Measurements from ENCODE around the gene UQCC5. TPM values are rescaled to one million over a fixed set of nuclear protein-coding genes. Genes with fewer than 3 reads are reported as not detected.

UQCC5 gene, protein sequence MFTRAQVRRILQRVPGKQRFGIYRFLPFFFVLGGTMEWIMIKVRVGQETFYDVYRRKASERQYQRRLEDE
- total RNA-seq: 1 to 10 TPM; 7.4 to 8.9 TPM

- ATAC-seq (replicated peaks in 1 of 2) (peak; percentile 89 to 90), DNase-seq (peak; percentile 98 to 99)
- H3K27me3 Mint-ChIP-seq (ENCODE audit: low read depth): no peaks in the 10 kb centered on the region
- H3K4me1 Mint-ChIP-seq (ENCODE audit: low read depth): peaks cover 47% of the 10 kb centered on the region
- H3K4me3 Mint-ChIP-seq: peak within 1 kb of the TSS; percentile 96 to 99
- peak within 1 kb of the TSS; percentile 94 for H3K27ac Mint-ChIP-seq
- H3K9me3 Mint-ChIP-seq: peaks cover 0 to 3% of the 10 kb centered on the region in 2 donors
- peaks cover 8 to 9% of the 10 kb centered on the region in 2 donors for H3K36me3 Mint-ChIP-seq (ENCODE audit: insufficient read depth in 2 of 2)
Measured at GRCh38 chr3:52536369-52537164, at the start of gene UQCC5. Gene UQCC5, plus strand, starts transcription at chr3:52536605. Its CDS starts 151 bp downstream, at chr3:52536756.

GRCh38 chr3:52487050-52487787 is 49.2 kb upstream of the UQCC5 start:
- ATAC-seq (replicated peaks in 1 of 2): no peak
- Mint-ChIP-seq H3K36me3 (ENCODE audit: insufficient read depth in 2 of 2) (no peaks in the 10 kb centered on the region), H3K4me3 (no peak overlapping the region), H3K4me1 (ENCODE audit: low read depth) (no peaks in the 10 kb centered on the region), H3K9me3 (no peaks in the 10 kb centered on the region), H3K27me3 (ENCODE audit: low read depth) (no peaks in the 10 kb centered on the region), H3K27ac (no peak overlapping the region)
- no peak for DNase-seq

- no peak overlapping the region for H3K4me3 Mint-ChIP-seq
- H3K27ac Mint-ChIP-seq: no peak overlapping the region
- no peaks in the 10 kb centered on the region for H3K4me1 Mint-ChIP-seq (ENCODE audit: low read depth)
Measured at GRCh38 chr3:52487788-52488691, 48.4 kb upstream of the UQCC5 start.

DNA sequence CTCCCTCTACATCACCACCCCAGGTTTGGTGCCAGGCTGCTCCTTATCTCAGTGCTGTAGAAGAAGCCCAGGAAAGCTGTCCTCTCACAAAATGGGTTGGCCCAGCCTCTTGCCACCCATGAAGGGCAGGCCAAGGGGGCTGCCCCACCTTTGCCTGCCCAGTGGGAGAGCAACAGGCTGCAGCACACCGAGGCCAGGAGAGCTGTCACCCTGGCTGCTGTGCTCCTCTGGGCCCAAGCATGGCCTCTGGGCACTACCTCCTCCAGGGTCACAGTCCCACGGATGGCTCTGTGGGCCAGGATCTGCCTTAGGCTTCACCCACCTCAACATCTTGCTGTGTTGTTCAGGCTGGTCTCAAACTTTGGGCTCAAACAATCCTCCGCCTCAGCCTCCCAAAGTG is 47.7 kb upstream of the UQCC5 start:
- H3K4me3 Mint-ChIP-seq: no peak overlapping the region
- H3K9me3 Mint-ChIP-seq: no peaks in the 10 kb centered on the region
- no peaks in the 10 kb centered on the region for H3K36me3 Mint-ChIP-seq (ENCODE audit: insufficient read depth in 2 of 2)
- DNase-seq (no peak), ATAC-seq (replicated peaks in 1 of 2) (no peak)
- no peaks in the 10 kb centered on the region for H3K27me3 Mint-ChIP-seq (ENCODE audit: low read depth)
- H3K27ac Mint-ChIP-seq: no peak overlapping the region
- H3K4me1 Mint-ChIP-seq (ENCODE audit: low read depth): no peaks in the 10 kb centered on the region

More at GRCh38 chr3:52487788-52488691, 48.4 kb upstream of the UQCC5 start:
- DNase-seq (no peak), ATAC-seq (replicated peaks in 1 of 2) (no peak)
- no peaks in the 10 kb centered on the region for H3K27me3 Mint-ChIP-seq (ENCODE audit: low read depth)
- H3K36me3 Mint-ChIP-seq (ENCODE audit: insufficient read depth in 2 of 2): no peaks in the 10 kb centered on the region
- no peaks in the 10 kb centered on the region for H3K9me3 Mint-ChIP-seq

GRCh38 chr3:52489453-52489852 is 47.0 kb upstream of the UQCC5 start:
- H3K27me3 Mint-ChIP-seq (ENCODE audit: low read depth): no peaks in the 10 kb centered on the region
- H3K4me1 Mint-ChIP-seq (ENCODE audit: low read depth): peaks cover 2% of the 10 kb centered on the region
- H3K4me3 Mint-ChIP-seq: no peak overlapping the region
- no peak overlapping the region for H3K27ac Mint-ChIP-seq
- DNase-seq (no peak), ATAC-seq (replicated peaks in 1 of 2) (no peak)
- H3K9me3 Mint-ChIP-seq: no peaks in the 10 kb centered on the region
- no peaks in the 10 kb centered on the region for H3K36me3 Mint-ChIP-seq (ENCODE audit: insufficient read depth in 2 of 2)

GRCh38 chr3:52490035-52490938 is 46.1 kb upstream of the UQCC5 start:
- Mint-ChIP-seq H3K4me3 (no peak overlapping the region), H3K36me3 (ENCODE audit: insufficient read depth in 2 of 2) (no peaks in the 10 kb centered on the region), H3K27ac (no peak overlapping the region), H3K9me3 (no peaks in the 10 kb centered on the region), H3K4me1 (ENCODE audit: low read depth) (peaks cover 5% of the 10 kb centered on the region), H3K27me3 (ENCODE audit: low read depth) (no peaks in the 10 kb centered on the region)
- DNase-seq (no peak), ATAC-seq (replicated peaks in 1 of 2) (no peak)

- Mint-ChIP-seq H3K9me3 (no peaks in the 10 kb centered on the region), H3K27ac (no peak overlapping the region), H3K36me3 (ENCODE audit: insufficient read depth in 2 of 2) (no peaks in the 10 kb centered on the region), H3K27me3 (ENCODE audit: low read depth) (no peaks in the 10 kb centered on the region), H3K4me3 (no peak overlapping the region), H3K4me1 (ENCODE audit: low read depth) (peaks cover 5% of the 10 kb centered on the region)
- ATAC-seq (replicated peaks in 1 of 2): no peak
- DNase-seq: no peak
Measured at GRCh38 chr3:52490939-52491526, 45.4 kb upstream of the UQCC5 start.

- Mint-ChIP-seq H3K4me3 (no peak overlapping the region), H3K4me1 (ENCODE audit: low read depth) (peaks cover 5% of the 10 kb centered on the region), H3K27ac (no peak overlapping the region), H3K36me3 (ENCODE audit: insufficient read depth in 2 of 2) (no peaks in the 10 kb centered on the region), H3K27me3 (ENCODE audit: low read depth) (no peaks in the 10 kb centered on the region), H3K9me3 (no peaks in the 10 kb centered on the region)
- no peak for ATAC-seq (replicated peaks in 1 of 2)
- DNase-seq: no peak
Measured at GRCh38 chr3:52492059-52492458, 44.3 kb upstream of the UQCC5 start.

- ATAC-seq (replicated peaks in 1 of 2): no peak
- Mint-ChIP-seq H3K27ac (no peak overlapping the region), H3K9me3 (no peaks in the 10 kb centered on the region), H3K36me3 (ENCODE audit: insufficient read depth in 2 of 2) (no peaks in the 10 kb centered on the region), H3K4me1 (ENCODE audit: low read depth) (peaks cover 5% of the 10 kb centered on the region), H3K4me3 (no peak overlapping the region), H3K27me3 (ENCODE audit: low read depth) (no peaks in the 10 kb centered on the region)
- DNase-seq: no peak
Measured at GRCh38 chr3:52493232-52494017, 43.0 kb upstream of the UQCC5 start.

DNA sequence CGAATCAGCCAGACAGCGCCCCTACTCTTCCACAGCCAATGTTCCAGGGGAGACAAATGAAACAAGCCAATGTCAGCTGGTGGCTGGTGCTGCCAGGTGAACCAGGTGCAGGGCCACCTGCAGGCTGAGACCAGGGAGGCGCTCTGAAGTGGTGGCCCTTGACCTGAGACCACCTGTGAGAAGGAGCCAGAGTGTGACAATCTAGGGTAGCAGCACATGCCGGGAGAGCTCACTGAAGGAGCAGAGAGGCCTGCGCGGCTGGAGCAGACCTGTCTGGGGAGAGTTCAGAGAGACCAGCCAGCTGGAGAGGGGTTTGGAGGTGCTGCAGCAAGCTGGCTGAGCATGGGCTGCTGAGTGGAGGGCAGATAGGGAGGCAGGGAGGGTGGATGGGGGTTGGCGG is 42.0 kb upstream of the UQCC5 start:
- Mint-ChIP-seq H3K4me1 (ENCODE audit: low read depth) (peaks cover 11% of the 10 kb centered on the region), H3K4me3 (no peak overlapping the region), H3K36me3 (ENCODE audit: insufficient read depth in 2 of 2) (no peaks in the 10 kb centered on the region), H3K9me3 (no peaks in the 10 kb centered on the region), H3K27me3 (ENCODE audit: low read depth) (no peaks in the 10 kb centered on the region), H3K27ac (no peak overlapping the region)
- ATAC-seq (replicated peaks in 1 of 2) (peak in 1 of 2 donors; percentile 2), DNase-seq (no peak)

DNA sequence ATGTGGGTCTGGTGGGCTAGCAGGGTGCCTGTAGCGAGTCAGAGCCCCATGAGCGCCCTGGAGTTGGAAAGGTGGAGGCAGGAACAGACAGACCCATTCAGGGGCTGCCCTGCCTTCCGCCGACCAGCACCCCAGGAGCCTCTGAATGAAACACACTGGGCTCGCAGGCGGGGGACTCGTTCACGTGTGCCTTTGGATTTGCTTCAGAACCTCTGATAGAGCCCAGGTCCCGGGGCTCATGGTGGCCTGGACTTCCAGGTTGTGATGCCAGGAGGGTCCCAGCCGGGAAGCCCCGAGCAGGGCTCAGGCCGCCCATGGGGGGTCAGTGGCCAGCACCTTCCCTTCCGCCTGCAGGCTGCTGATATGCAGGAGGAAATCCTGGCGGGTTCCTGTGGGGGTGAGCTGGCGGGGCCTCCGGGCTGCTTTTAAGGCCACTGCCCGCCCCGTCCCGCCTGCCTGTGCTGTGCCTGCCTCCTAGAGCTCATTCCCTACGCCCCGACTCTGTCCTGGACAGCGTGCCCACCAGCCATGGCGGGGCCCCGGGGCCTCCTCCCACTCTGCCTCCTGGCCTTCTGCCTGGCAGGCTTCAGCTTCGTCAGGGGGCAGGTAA is 41.4 kb upstream of the UQCC5 start, which contains the start of gene STAB1:
Gene STAB1 (plus strand): TSS at position 453 of the 610 bp plus-strand sequence. CDS start 76 bp downstream, at position 529.
- ATAC-seq (replicated peaks in 1 of 2): peak; percentile 2 to 20
- H3K27ac Mint-ChIP-seq: no peak within 1 kb of the TSS

More for the DNA sequence above, 41.4 kb upstream of the UQCC5 start, which contains the start of gene STAB1:
- Mint-ChIP-seq H3K4me1 (ENCODE audit: low read depth) (peaks cover 11% of the 10 kb centered on the region), H3K36me3 (ENCODE audit: insufficient read depth in 2 of 2) (no peaks in the 10 kb centered on the region), H3K9me3 (no peaks in the 10 kb centered on the region), H3K4me3 (no peak within 1 kb of the TSS), H3K27me3 (ENCODE audit: low read depth) (no peaks in the 10 kb centered on the region)
- no peak for DNase-seq
